PC-3 (cell line): ENCODE data around the gene NRDE2. TPM values are rescaled to one million over a fixed set of nuclear protein-coding genes. Genes with fewer than 3 reads are reported as not detected.

ENCODE experiments used
- ATAC-seq: fragments of 200-7000 bp; cut with Tn5 transposase; 2 replicates; pipeline ENCODE4 v1.9.1; 2020; ENCODE audit warnings: mild to moderate bottlenecking, moderate library complexity
- BruUV-seq: library from RNA; stranded (reverse); fragments of 400-500 nt; replicated peaks from 2 replicates; lab custom pipeline; 2021; lab: Mats Ljungman, UMichigan
- CTCF ChIA-PET: fragments of 300-600 bp; sonication (Branson Sonifier 250); formaldehyde crosslinking; loops from one replicate; lab custom pipeline; 2022; ENCODE audit warnings: antibody characterized with exemption; lab: Charles Lee
- POLR2A ChIA-PET: fragments of 300-600 bp; sonication (Branson Sonifier 250); formaldehyde crosslinking; loops from one replicate; lab custom pipeline; 2022; ENCODE audit warnings: antibody characterized with exemption; ENCODE audit not compliant: unreplicated experiment; lab: Charles Lee
- DNase-seq: peaks from one replicate; pipeline ENCODE4 v3.0.0-alpha.2; 2015
- H2AFZ ChIP-seq: fragments of 300-600 bp; sonication (generic); 2 replicates; pipeline ENCODE4 v1.6.0; 2016; ENCODE audit warnings: antibody characterized with exemption, low read length
- H3F3A ChIP-seq: fragments of 300-600 bp; sonication (generic); one replicate; pipeline ENCODE4 v1.6.0; 2017; ENCODE audit warnings: antibody characterized with exemption, low read length, control low read depth, mild to moderate bottlenecking; ENCODE audit not compliant: unreplicated experiment
- H3K27ac ChIP-seq: fragments of 300-600 bp; sonication (generic); 2 replicates; pipeline ENCODE4 v1.5.1; 2016; ENCODE audit warnings: mild to moderate bottlenecking, low read length
- H3K27me3 ChIP-seq: fragments of 300-600 bp; sonication (generic); 2 replicates; pipeline ENCODE4 v1.6.1; 2016; ENCODE audit warnings: low read length, mixed read lengths
- H3K36me3 ChIP-seq: fragments of 300-600 bp; sonication (generic); 2 replicates; pipeline ENCODE4 v1.6.1; 2016; ENCODE audit warnings: low read depth, mixed run types, low read length, mixed read lengths
- H3K4me1 ChIP-seq: fragments of 300-600 bp; sonication (generic); 2 replicates; pipeline ENCODE4 v1.5.1; 2016; ENCODE audit warnings: low read length; ENCODE audit not compliant: insufficient read depth
- H3K4me2 ChIP-seq: fragments of 300-600 bp; sonication (generic); 2 replicates; pipeline ENCODE4 v1.6.0; 2016; ENCODE audit warnings: low read length
- H3K4me3 ChIP-seq: fragments of 300-600 bp; sonication (generic); 2 replicates; pipeline ENCODE4 v1.5.1; 2016; ENCODE audit warnings: mild to moderate bottlenecking, low read length, mixed read lengths
- H3K79me2 ChIP-seq: fragments of 300-600 bp; sonication (generic); 2 replicates; pipeline ENCODE4 v1.6.1; 2017; ENCODE audit warnings: low read length, mixed read lengths
- H3K9ac ChIP-seq: fragments of 300-600 bp; sonication (generic); 2 replicates; pipeline ENCODE4 v1.6.0; 2016; ENCODE audit warnings: mild to moderate bottlenecking, low read length
- H3K9me2 ChIP-seq: fragments of 300-600 bp; sonication (generic); replicated peaks from 2 replicates; pipeline ENCODE4 v1.6.1; 2016; ENCODE audit warnings: mixed run types, low read length, mixed read lengths
- H3K9me3 ChIP-seq: fragments of 300-600 bp; sonication (generic); 2 replicates; pipeline ENCODE4 v1.6.1; 2016; ENCODE audit warnings: low read length, mixed read lengths
- H4K20me1 ChIP-seq: fragments of 300-600 bp; sonication (generic); 2 replicates; pipeline ENCODE4 v1.6.1; 2016; ENCODE audit warnings: low read length, mixed read lengths
- EZH2 ChIP-seq: fragments of 300-600 bp; sonication (generic); IDR thresholded peaks from one replicate; pipeline ENCODE4 v1.6.1; 2017; ENCODE audit warnings: antibody characterized with exemption, mild to moderate bottlenecking, low read length; ENCODE audit not compliant: unreplicated experiment
- EZH2phosphoT487 ChIP-seq: fragments of 300-600 bp; sonication (generic); IDR thresholded peaks from 2 replicates; pipeline ENCODE4 v1.6.1; 2018; ENCODE audit warnings: mild to moderate bottlenecking, antibody characterized with exemption, low read length, borderline replicate concordance
- intact Hi-C: fragments of 100-400 bp; cut with micrococcal nuclease; formaldehyde crosslinking; loops from 2 replicates; pipeline ENCODE4 v1.9.0; 2023
- total RNA-seq: library from RNA; depleted of rRNA; stranded (reverse); fragments of >200 nt; gene quantifications from 2 replicates; pipeline ENCODE4 v1.2.3, GENCODE V29; 2014
- TF ChIP-seq, protein P1 (sequence below): fragments of 300-600 bp; sonication (generic); conservative IDR thresholded peaks from 2 replicates; pipeline ENCODE4 v1.5.1; 2017; ENCODE audit warnings: antibody characterized with exemption, low read depth, mild to moderate bottlenecking, low read length

The NRDE2 gene
- total RNA-seq, 1 experiment from 2014 or later = 18.3 TPM

- Histone ChIP-seq H3K9me3 (no peaks in the 10 kb centered on the region), H3K4me1 (no peaks in the 10 kb centered on the region), H3K36me3 (no peaks in the 10 kb centered on the region), H4K20me1 (no peaks in the 10 kb centered on the region), H3K9ac (no peak overlapping the region), H3K4me2 (no peak overlapping the region), H3K27ac (no peak overlapping the region), H2AFZ (no peak overlapping the region), H3K27me3 (no peaks in the 10 kb centered on the region), H3K9me2 (no peaks in the 10 kb centered on the region), H3K79me2 (no peaks in the 10 kb centered on the region), H3F3A (no peaks in the 10 kb centered on the region), H3K4me3 (no peak overlapping the region)
- ChIA-PET CTCF (no interaction called here), POLR2A (no interaction called here)
- ATAC-seq = no peak
- TF ChIP-seq, protein P1, sequence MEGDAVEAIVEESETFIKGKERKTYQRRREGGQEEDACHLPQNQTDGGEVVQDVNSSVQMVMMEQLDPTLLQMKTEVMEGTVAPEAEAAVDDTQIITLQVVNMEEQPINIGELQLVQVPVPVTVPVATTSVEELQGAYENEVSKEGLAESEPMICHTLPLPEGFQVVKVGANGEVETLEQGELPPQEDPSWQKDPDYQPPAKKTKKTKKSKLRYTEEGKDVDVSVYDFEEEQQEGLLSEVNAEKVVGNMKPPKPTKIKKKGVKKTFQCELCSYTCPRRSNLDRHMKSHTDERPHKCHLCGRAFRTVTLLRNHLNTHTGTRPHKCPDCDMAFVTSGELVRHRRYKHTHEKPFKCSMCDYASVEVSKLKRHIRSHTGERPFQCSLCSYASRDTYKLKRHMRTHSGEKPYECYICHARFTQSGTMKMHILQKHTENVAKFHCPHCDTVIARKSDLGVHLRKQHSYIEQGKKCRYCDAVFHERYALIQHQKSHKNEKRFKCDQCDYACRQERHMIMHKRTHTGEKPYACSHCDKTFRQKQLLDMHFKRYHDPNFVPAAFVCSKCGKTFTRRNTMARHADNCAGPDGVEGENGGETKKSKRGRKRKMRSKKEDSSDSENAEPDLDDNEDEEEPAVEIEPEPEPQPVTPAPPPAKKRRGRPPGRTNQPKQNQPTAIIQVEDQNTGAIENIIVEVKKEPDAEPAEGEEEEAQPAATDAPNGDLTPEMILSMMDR = no peak
- TF ChIP-seq EZH2 = no peak
- TF ChIP-seq EZH2phosphoT487 = no peak
- no peak for DNase-seq
- no TSS peak for BruUV-seq
- intact Hi-C loops = no loop called here
These were observed 84.8 kb downstream of the NRDE2 start for GRCh38 chr14:90246936-90247335.

GRCh38 chr14:90242444-90242843 lies 89.3 kb downstream of the NRDE2 start:
- no peak for ATAC-seq
- intact Hi-C loops = no loop called here
- no peaks in the 10 kb centered on the region for H3K9me2 ChIP-seq
- no peaks in the 10 kb centered on the region for H4K20me1 ChIP-seq
- no peak overlapping the region for H3K9ac ChIP-seq
- H3K4me2 ChIP-seq = no peak overlapping the region
- no peaks in the 10 kb centered on the region for H3K79me2 ChIP-seq
- no peaks in the 10 kb centered on the region; the same call in 1 of the 2 replicates for H3K36me3 ChIP-seq
- TF ChIP-seq EZH2 (no peak), EZH2phosphoT487 (no peak)
- TF ChIP-seq, protein P1 = no peak
- CTCF ChIA-PET = interaction anchor here (0.6 kb wide), 1 partner anchor 65 kb away, joined by 4 read pairs; no protein-coding TSS in a partner anchor
- H3K27me3 ChIP-seq = no peaks in the 10 kb centered on the region
- H3F3A ChIP-seq = no peaks in the 10 kb centered on the region
- no peak for DNase-seq
- no TSS peak for BruUV-seq
- no peak overlapping the region for H3K27ac ChIP-seq
- no peaks in the 10 kb centered on the region for H3K4me1 ChIP-seq
- 0 out of 2 replicates have a peak, but pooled peaks cover 16% of the 10 kb centered on the region for H3K9me3 ChIP-seq
- POLR2A ChIA-PET = no interaction called here
- no peak overlapping the region for H2AFZ ChIP-seq
- H3K4me3 ChIP-seq = no peak overlapping the region

GRCh38 chr14:90239139-90239538 lies 92.6 kb downstream of the NRDE2 start:
- Histone ChIP-seq H3K9me2 (no peaks in the 10 kb centered on the region), H3K27me3 (no peaks in the 10 kb centered on the region), H3K9me3 (0 out of 2 replicates have a peak, but pooled peaks cover 16% of the 10 kb centered on the region), H3K4me2 (no peak overlapping the region), H3K36me3 (no peaks in the 10 kb centered on the region; the same call in 1 of the 2 replicates), H3K27ac (no peak overlapping the region), H4K20me1 (no peaks in the 10 kb centered on the region), H3K9ac (no peak overlapping the region), H2AFZ (no peak overlapping the region), H3K79me2 (no peaks in the 10 kb centered on the region), H3K4me3 (no peak overlapping the region), H3K4me1 (no peaks in the 10 kb centered on the region; the same call in 1 of the 2 replicates), H3F3A (no peaks in the 10 kb centered on the region)
- no peak for TF ChIP-seq EZH2phosphoT487
- TF ChIP-seq EZH2 = no peak
- TF ChIP-seq, protein P1 = no peak
- ATAC-seq (no peak), DNase-seq (no peak)
- no TSS peak for BruUV-seq
- intact Hi-C loops = no loop called here
- POLR2A ChIA-PET = no interaction called here
- CTCF ChIA-PET = no interaction called here
